ENCODE results near the gene NRGN.

The NRGN gene

GRCh38 chr11:124760806-124761205 lies 21.1 kb downstream of the NRGN start:
- Histone ChIP-seq H3K23ac (ENCODE audit: low read length) (no peak overlapping the region), H3K79me1 (ENCODE audit: low read length) (peaks cover 2% of the 10 kb centered on the region), H3K9me3 (ENCODE audit: insufficient read depth, low read depth, low read length) (peaks cover 8% of the 10 kb centered on the region), H3K9ac (ENCODE audit: low read length) (no peak overlapping the region), H2AK5ac (ENCODE audit: low read length) (no peak overlapping the region), H3K27me3 (ENCODE audit: insufficient read depth, low read length) (peaks cover 67% of the 10 kb centered on the region), H3K36me3 (ENCODE audit: control insufficient read depth in 1 of 2, insufficient read depth in 2 of 2, low read length in 2 of 2) (no peaks in the 10 kb centered on the region), H3K4ac (ENCODE audit: low read depth, low read length) (no peak overlapping the region), H3K79me2 (ENCODE audit: control insufficient read depth, insufficient read depth, low read length, poor library complexity) (no peaks in the 10 kb centered on the region), H2BK5ac (ENCODE audit: low read depth, low read length, poor library complexity) (no peak overlapping the region), H2BK12ac (ENCODE audit: low read length) (no peak overlapping the region), H4K12ac (ENCODE audit: low read depth, low read length) (no peak overlapping the region), H3K4me3 (ENCODE audit: low read depth, low read length) (no peak overlapping the region), H2AFZ (ENCODE audit: insufficient read depth, low read length, poor library complexity) (no peak overlapping the region), H4K8ac (ENCODE audit: low read depth, low read length) (no peak overlapping the region), H3K4me1 (ENCODE audit: control insufficient read depth in 1 of 2, insufficient read depth in 2 of 2, low read length in 2 of 2) (peaks cover 16 to 37% of the 10 kb centered on the region in 2 experiments), H4K91ac (ENCODE audit: low read depth, low read length) (no peak overlapping the region), H2BK120ac (ENCODE audit: insufficient read depth, low read length, poor library complexity) (no peak overlapping the region), H3K14ac (ENCODE audit: low read length) (no peak overlapping the region), H3K27ac (ENCODE audit: low read depth, low read length) (no peak overlapping the region), H3K4me2 (ENCODE audit: low read length) (no peak overlapping the region), H3K18ac (ENCODE audit: low read length) (no peak overlapping the region)
- no CpG with 5 or more reads among the region's 3 CpGs for WGBS (ENCODE audit: extremely low coverage, insufficient coverage, insufficient read length)
- DNase-seq, result no peak

GRCh38 chr11:124761301-124762104 lies 21.8 kb downstream of the NRGN start:
- Histone ChIP-seq H3K79me2 (ENCODE audit: control insufficient read depth, insufficient read depth, low read length, poor library complexity) (no peaks in the 10 kb centered on the region), H3K9me3 (ENCODE audit: insufficient read depth, low read depth, low read length) (peaks cover 6% of the 10 kb centered on the region), H3K27ac (ENCODE audit: low read depth, low read length) (no peak overlapping the region), H3K4me2 (ENCODE audit: low read length) (peak overlapping the region; percentile 63), H3K23ac (ENCODE audit: low read length) (no peak overlapping the region), H3K36me3 (ENCODE audit: control insufficient read depth in 1 of 2, insufficient read depth in 2 of 2, low read length in 2 of 2) (no peaks in the 10 kb centered on the region), H2BK5ac (ENCODE audit: low read depth, low read length, poor library complexity) (no peak overlapping the region), H2BK120ac (ENCODE audit: insufficient read depth, low read length, poor library complexity) (no peak overlapping the region), H3K4ac (ENCODE audit: low read depth, low read length) (no peak overlapping the region), H2AK5ac (ENCODE audit: low read length) (no peak overlapping the region), H3K79me1 (ENCODE audit: low read length) (peaks cover 2% of the 10 kb centered on the region), H4K91ac (ENCODE audit: low read depth, low read length) (peak overlapping the region; percentile 11), H4K8ac (ENCODE audit: low read depth, low read length) (no peak overlapping the region), H3K14ac (ENCODE audit: low read length) (no peak overlapping the region), H3K4me3 (ENCODE audit: low read depth, low read length) (peak overlapping the region; percentile 59), H3K4me1 (ENCODE audit: control insufficient read depth in 1 of 2, insufficient read depth in 2 of 2, low read length in 2 of 2) (peaks cover 16 to 37% of the 10 kb centered on the region in 2 experiments), H4K12ac (ENCODE audit: low read depth, low read length) (no peak overlapping the region), H2AFZ (ENCODE audit: insufficient read depth, low read length, poor library complexity) (peak overlapping the region; percentile 35), H3K27me3 (ENCODE audit: insufficient read depth, low read length) (peaks cover 60% of the 10 kb centered on the region), H2BK12ac (ENCODE audit: low read length) (no peak overlapping the region), H3K18ac (ENCODE audit: low read length) (no peak overlapping the region), H3K9ac (ENCODE audit: low read length) (no peak overlapping the region)
- DNase-seq, result no peak
- no CpG with 5 or more reads among the region's 25 CpGs for WGBS (ENCODE audit: extremely low coverage, insufficient coverage, insufficient read length)

GRCh38 chr11:124762105-124762623 lies 22.4 kb downstream of the NRGN start, which contains the start of gene ESAM:
Gene ESAM, minus strand, starts transcription at chr11:124762290. Its CDS starts 136 bp downstream, at chr11:124762154.
- peak within 1 kb of the TSS; percentile 26 for H3K9ac ChIP-seq (ENCODE audit: low read length)
- peak within 1 kb of the TSS; percentile 69 for H3K18ac ChIP-seq (ENCODE audit: low read length)
- no peak within 1 kb of the TSS for H3K27ac ChIP-seq (ENCODE audit: low read depth, low read length)
- H3K27me3 ChIP-seq (ENCODE audit: insufficient read depth, low read length), result peaks cover 53% of the 10 kb centered on the region
- peaks cover 16 to 37% of the 10 kb centered on the region in 2 experiments for H3K4me1 ChIP-seq (ENCODE audit: control insufficient read depth in 1 of 2, insufficient read depth in 2 of 2, low read length in 2 of 2)
- peaks cover 0 to 2% of the 10 kb centered on the region in 2 experiments for H3K36me3 ChIP-seq (ENCODE audit: control insufficient read depth in 1 of 2, insufficient read depth in 2 of 2, low read length in 2 of 2)
- H4K91ac ChIP-seq (ENCODE audit: low read depth, low read length), result peak within 1 kb of the TSS; percentile 11
- peak within 1 kb of the TSS; percentile 51 for H2BK12ac ChIP-seq (ENCODE audit: low read length)
- H3K4me3 ChIP-seq (ENCODE audit: low read depth, low read length), result peak within 1 kb of the TSS; percentile 59
- H3K79me1 ChIP-seq (ENCODE audit: low read length), result peaks cover 2% of the 10 kb centered on the region
- peak within 1 kb of the TSS; percentile 81 for H3K14ac ChIP-seq (ENCODE audit: low read length)
- no peak within 1 kb of the TSS for H2BK120ac ChIP-seq (ENCODE audit: insufficient read depth, low read length, poor library complexity)
- H2BK5ac ChIP-seq (ENCODE audit: low read depth, low read length, poor library complexity), result no peak within 1 kb of the TSS
- DNase-seq, result peak; percentile 45 to 73
- H3K9me3 ChIP-seq (ENCODE audit: insufficient read depth, low read depth, low read length), result peaks cover 5% of the 10 kb centered on the region
- peak within 1 kb of the TSS; percentile 81 for H2AFZ ChIP-seq (ENCODE audit: insufficient read depth, low read length, poor library complexity)
- no peak within 1 kb of the TSS for H3K4ac ChIP-seq (ENCODE audit: low read depth, low read length)
- WGBS (ENCODE audit: extremely low coverage, insufficient coverage, insufficient read length), result no CpG with 5 or more reads among the region's 55 CpGs
- H2AK5ac ChIP-seq (ENCODE audit: low read length), result peak within 1 kb of the TSS; percentile 39
- H4K12ac ChIP-seq (ENCODE audit: low read depth, low read length), result no peak within 1 kb of the TSS
- no peaks in the 10 kb centered on the region for H3K79me2 ChIP-seq (ENCODE audit: control insufficient read depth, insufficient read depth, low read length, poor library complexity)
- peak within 1 kb of the TSS; percentile 49 for H4K8ac ChIP-seq (ENCODE audit: low read depth, low read length)
- H3K23ac ChIP-seq (ENCODE audit: low read length), result no peak within 1 kb of the TSS
- peak within 1 kb of the TSS; percentile 63 for H3K4me2 ChIP-seq (ENCODE audit: low read length)

- peaks cover 16 to 37% of the 10 kb centered on the region in 2 experiments for H3K4me1 ChIP-seq (ENCODE audit: control insufficient read depth in 1 of 2, insufficient read depth in 2 of 2, low read length in 2 of 2)
- H4K12ac ChIP-seq (ENCODE audit: low read depth, low read length), result no peak overlapping the region
- H4K91ac ChIP-seq (ENCODE audit: low read depth, low read length), result no peak overlapping the region
- peak overlapping the region; percentile 81 for H2AFZ ChIP-seq (ENCODE audit: insufficient read depth, low read length, poor library complexity)
- peak overlapping the region; percentile 69 for H3K18ac ChIP-seq (ENCODE audit: low read length)
- no CpG with 5 or more reads among the region's 45 CpGs for WGBS (ENCODE audit: extremely low coverage, insufficient coverage, insufficient read length)
- H3K4ac ChIP-seq (ENCODE audit: low read depth, low read length), result no peak overlapping the region
- H3K79me2 ChIP-seq (ENCODE audit: control insufficient read depth, insufficient read depth, low read length, poor library complexity), result no peaks in the 10 kb centered on the region
- H3K14ac ChIP-seq (ENCODE audit: low read length), result peak overlapping the region; percentile 81
- H2BK120ac ChIP-seq (ENCODE audit: insufficient read depth, low read length, poor library complexity), result no peak overlapping the region
- no peak overlapping the region for H3K23ac ChIP-seq (ENCODE audit: low read length)
- peak overlapping the region; percentile 49 for H4K8ac ChIP-seq (ENCODE audit: low read depth, low read length)
- H3K9ac ChIP-seq (ENCODE audit: low read length), result peak overlapping the region; percentile 26
- H3K9me3 ChIP-seq (ENCODE audit: insufficient read depth, low read depth, low read length), result peaks cover 5% of the 10 kb centered on the region
- no peak overlapping the region for H3K27ac ChIP-seq (ENCODE audit: low read depth, low read length)
- H3K4me3 ChIP-seq (ENCODE audit: low read depth, low read length), result peak overlapping the region; percentile 34
- no peak overlapping the region for H2BK5ac ChIP-seq (ENCODE audit: low read depth, low read length, poor library complexity)
- peaks cover 50% of the 10 kb centered on the region for H3K27me3 ChIP-seq (ENCODE audit: insufficient read depth, low read length)
- peak overlapping the region; percentile 63 for H3K4me2 ChIP-seq (ENCODE audit: low read length)
- peaks cover 2% of the 10 kb centered on the region for H3K79me1 ChIP-seq (ENCODE audit: low read length)
- DNase-seq, result peak in 1 of 2 donors; percentile 56
- H3K36me3 ChIP-seq (ENCODE audit: control insufficient read depth in 1 of 2, insufficient read depth in 2 of 2, low read length in 2 of 2), result peaks cover 0 to 6% of the 10 kb centered on the region in 2 experiments
- H2AK5ac ChIP-seq (ENCODE audit: low read length), result peak overlapping the region; percentile 39
- peak overlapping the region; percentile 51 for H2BK12ac ChIP-seq (ENCODE audit: low read length)
Measured at GRCh38 chr11:124762624-124763155, 22.9 kb downstream of the NRGN start.

Measured in trophoblast cell (in vitro differentiated cells and primary cell).